Daoy (cell line): Measurements from ENCODE around the gene HCN2. TPM values are rescaled to one million over a fixed set of nuclear protein-coding genes. Genes with fewer than 3 reads are reported as not detected.

Source experiments
- DNase-seq: peaks from one replicate; pipeline ENCODE4 v3.0.0-alpha.2; 2015; ENCODE audit warnings: low read depth
- total RNA-seq: library from RNA; depleted of rRNA; stranded (reverse); fragments of >200 nt; shearing (Covaris generic); gene quantifications from 2 replicates; pipeline ENCODE4 v1.2.3, GENCODE V29; 2014; rRNA removed

Gene HCN2
- 0.09 and 0.97 TPM in 2 replicates for total RNA-seq

DNA sequence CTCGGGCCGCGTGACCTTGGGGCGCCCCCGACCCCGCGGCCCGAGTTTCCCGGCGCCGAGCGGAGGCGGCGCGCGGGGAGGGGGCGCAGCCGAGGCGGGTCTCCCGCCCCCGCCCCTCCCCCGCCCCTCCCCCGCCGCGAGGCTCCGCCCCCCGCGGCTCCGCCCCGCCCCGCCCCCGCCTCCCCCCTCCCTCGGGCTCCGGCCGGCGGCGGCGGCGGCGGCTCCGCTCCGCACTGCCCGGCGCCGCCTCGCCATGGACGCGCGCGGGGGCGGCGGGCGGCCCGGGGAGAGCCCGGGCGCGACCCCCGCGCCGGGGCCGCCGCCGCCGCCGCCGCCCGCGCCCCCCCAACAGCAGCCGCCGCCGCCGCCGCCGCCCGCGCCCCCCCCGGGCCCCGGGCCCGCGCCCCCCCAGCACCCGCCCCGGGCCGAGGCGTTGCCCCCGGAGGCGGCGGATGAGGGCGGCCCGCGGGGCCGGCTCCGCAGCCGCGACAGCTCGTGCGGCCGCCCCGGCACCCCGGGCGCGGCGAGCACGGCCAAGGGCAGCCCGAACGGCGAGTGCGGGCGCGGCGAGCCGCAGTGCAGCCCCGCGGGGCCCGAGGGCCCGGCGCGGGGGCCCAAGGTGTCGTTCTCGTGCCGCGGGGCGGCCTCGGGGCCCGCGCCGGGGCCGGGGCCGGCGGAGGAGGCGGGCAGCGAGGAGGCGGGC is at the start of gene HCN2:
TSS of gene HCN2 (plus strand) at position 189 of the 703 bp plus-strand sequence. CDS start at position 254, 65 bp downstream.
- DNase-seq = no peak

- DNase-seq = no peak
Measured at GRCh38 chr19:540867-541637, 48.6 kb upstream of the HCN2 start.

DNA sequence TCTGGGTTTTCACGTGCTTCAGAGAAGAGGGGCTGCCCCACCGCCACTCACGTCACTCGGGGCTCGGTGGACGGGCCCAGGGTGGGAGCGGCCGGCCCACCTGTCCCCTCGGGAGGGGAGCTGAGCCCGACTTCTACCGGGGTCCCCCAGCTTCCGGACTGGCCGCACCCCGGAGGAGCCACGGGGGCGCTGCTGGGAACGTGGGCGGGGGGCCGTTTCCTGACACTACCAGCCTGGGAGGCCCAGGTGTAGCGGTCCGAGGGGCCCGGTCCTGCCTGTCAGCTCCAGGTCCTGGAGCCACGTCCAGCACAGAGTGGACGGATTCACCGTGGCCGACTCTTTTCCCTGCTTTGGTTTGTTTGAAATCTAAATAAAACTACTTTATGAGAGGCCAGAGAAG is 48.0 kb upstream of the HCN2 start:
- DNase-seq = no peak

- DNase-seq = no peak
Measured at GRCh38 chr19:542173-542866, 47.4 kb upstream of the HCN2 start.

DNA sequence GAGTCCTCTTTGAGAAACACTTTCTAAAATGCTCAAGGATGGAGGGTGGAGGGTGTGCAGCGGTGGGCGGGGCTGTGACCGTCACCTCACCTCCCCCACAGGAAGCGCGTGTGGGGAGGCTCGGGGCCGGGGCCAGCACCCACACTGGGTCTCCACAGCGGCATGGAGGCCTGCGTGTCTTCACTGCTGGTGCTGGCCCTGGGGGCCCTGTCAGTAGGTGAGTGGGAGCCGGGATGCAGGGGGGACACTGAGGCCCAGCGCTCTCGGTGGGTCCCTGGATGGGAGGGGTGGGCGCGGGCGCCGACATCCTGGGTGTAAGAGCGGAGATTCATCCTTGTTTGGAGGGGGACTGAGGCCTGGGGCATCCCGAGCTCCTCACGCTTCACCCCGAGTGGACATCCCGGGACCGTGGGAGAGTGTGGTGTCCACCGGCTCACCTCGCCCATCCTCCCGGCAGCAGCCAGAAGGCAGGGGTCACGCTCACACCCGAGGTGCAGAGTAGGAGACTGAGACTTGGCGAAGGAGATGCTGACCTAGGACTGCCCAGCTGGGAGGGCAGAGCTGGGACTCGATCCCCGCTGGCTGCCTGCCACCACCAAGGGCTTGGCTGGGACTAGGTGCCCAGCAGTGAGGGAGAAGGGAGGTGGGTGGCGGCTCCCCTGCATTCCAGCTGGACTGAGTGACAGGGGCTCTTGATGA is 45.6 kb upstream of the HCN2 start, which contains the start of gene GZMM:
TSS of gene GZMM (plus strand) at position 144 of the 699 bp plus-strand sequence. CDS start at position 163, 19 bp downstream.
- DNase-seq = no peak

GRCh38 chr19:547117-547516 is 42.6 kb upstream of the HCN2 start:
- no peak for DNase-seq

- no peak for DNase-seq
Measured at GRCh38 chr19:547836-548720, 41.6 kb upstream of the HCN2 start.

GRCh38 chr19:548886-549830 is 40.5 kb upstream of the HCN2 start:
- DNase-seq = no peak

DNA sequence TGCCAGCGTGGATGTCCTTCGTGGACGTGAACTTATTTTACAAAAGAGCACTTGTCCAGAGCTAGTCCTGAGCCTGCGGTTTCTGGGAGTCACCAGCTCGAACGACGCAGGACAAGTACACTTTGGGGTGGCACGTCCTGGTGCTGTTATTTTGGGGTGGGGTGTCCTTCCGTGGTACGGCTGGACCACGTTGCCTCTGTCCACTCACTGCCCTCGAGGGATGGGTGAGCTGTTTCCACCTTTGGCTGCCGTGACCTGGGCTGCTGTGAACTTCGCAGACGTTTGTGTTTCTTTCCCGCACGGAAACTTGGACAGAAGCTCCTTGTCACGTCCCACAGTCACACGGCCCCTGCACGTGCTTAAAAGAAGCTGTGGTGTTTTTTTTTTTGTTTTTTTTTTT is 34.9 kb upstream of the HCN2 start:
- DNase-seq = no peak

DNA sequence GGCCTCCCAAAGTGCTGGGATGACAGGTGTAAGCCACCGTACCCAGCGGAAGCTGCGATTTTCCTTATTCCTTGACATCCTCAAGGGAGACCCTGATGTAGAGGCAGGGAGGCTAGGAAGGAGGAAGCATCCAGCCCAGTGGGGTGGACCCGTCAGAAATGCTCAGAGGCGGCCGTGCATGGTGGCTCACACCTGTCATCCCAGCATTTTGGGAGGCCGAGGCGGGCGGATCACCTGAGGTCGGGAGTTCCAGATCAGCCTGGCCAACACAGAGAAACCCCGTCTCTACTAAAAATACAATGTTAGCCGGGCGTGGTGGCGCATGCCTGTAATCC is 34.2 kb upstream of the HCN2 start:
- DNase-seq = no peak

GRCh38 chr19:556611-557382 is 32.9 kb upstream of the HCN2 start:
- DNase-seq = no peak

DNA sequence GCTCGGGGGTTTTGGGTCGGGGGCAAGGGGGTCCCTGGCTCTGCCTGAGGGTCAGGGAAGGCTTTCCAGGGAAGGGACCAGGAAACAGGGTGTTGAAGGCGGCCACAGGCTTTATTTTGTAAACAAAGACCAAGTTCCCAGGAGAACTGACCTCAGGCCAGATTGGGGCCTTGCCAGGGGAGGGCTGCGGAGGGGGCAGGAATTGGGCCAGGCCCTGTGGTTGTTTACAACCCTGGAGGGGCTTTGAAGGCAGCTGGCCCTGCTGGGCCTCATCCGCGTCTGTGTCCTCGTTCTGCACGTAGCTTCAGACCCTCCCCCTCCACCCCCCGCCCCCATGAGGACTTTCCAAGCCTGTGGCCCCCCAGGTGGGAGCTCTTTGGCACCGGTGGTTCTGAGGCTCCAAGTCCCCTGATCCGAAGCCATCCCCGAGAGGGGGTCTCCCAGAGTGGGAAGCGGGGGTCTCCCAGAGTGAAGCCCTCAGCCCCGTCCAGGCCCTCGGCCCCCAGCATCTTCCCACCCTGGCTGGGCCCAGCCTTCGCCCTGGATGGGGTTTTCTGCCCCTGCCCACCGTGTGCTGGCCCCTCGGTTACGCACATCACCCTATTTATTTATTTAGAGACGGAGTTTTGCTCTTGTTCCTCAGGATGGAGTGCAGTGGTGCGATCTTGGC is 30.8 kb upstream of the HCN2 start:
- DNase-seq = no peak

DNA sequence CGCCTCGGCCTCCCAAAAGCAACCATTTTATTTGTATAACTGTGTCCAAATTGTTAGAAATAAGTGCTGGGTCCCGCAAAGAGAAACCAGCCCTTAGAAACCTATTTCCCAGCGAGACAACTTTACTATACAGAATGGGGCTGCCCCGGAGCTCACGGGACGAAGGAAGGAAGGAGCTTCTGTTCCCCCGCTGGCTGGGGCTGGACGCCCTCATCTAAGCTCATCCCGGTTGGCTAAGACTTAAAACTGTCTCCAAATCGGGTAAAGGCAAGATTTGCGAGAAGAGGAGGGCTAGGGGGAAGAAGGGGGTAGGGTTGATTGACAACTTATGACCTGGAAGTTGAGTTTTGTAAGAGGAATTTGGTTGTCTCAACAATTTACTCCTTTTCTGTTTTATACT is 29.6 kb upstream of the HCN2 start:
- DNase-seq = no peak

DNA sequence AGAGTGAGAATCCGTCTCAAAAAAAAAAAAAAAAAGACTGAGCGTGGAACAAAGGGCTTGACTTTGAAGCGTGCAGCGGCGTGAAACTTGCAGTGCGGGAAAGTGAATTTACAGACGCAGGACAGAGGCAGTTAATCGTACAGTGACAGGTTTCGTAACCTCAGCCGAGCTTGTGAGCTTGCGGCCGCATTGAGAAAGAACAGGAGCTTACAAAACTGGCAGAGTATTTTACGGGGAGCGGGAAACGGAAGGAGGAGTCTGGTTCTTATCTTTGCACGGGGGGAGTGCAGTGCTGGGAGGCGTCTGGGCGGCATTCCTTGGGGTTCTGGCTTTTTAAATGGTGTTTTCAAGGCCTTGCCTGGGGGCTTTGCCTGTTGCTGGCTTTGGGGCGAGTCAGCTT is 23.3 kb upstream of the HCN2 start:
- no peak for DNase-seq

DNA sequence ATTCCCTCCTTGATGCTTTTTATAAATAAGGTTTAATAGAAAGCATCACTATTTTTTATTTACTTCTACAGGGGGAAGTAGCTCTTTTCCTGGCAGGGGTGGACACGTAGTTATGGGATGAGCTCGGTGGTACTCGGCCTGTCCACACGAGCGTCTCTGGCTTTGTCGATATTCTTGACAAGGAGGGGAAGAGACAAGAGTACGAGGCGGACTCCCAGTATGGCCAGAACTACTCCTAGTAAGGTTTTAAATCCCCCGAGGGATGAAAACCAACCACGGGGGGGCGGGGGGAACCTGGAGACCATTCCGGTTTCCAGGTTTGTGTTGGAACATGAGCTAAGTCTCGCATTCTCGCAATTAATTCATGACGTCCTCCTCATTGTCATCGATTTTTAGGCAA is 22.8 kb upstream of the HCN2 start:
- DNase-seq = no peak

DNA sequence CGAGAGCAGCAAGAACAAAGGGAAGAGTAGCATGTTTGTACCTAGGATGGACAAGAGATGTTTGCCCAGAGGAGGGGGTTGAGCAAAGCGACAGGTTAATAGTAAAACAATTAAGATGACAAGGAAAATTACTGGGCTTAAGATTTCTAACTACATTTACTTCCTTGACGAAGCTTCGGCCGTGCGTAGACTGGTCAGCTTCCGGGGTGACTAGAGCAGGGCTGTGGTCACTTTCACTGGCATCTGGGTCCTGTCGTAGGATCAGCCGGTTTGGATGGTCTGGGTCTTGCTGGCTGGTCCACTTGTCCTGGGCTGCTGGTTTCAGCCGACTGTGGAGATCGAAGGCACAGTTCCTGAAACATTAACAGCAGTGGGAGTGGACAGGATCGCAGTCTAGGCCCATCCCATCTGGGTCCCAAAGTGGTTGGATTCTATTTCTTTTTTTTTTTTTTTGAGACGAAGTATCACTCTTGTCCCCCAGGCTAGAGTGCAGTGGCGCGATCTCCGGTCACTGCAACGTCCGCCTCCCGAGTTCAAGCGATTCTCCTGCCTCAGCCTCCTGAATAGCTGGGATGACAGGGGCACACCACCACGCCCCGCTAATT is 22.3 kb upstream of the HCN2 start:
- DNase-seq = no peak

DNA sequence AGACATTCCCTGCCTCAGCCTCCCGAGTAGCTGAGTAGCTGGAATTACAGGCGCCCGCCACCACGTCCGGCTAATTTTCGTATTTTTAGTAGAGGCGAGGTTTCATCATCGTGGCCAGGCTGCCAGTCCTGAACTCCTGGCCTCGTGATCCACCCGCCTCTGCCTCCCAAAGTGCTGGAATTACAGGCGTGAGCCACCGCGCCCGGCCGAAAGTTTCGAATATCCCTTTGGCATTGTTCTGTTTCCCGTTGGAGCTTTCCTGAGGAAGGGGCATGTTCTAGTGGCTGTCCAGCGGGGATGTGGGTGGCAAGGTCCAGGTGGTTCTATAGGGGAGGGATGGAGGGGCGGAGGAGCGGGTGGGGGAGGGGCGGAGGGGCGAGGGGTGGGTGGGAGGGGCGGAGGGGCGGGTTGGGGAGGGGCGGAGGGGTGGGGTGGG is 19.4 kb upstream of the HCN2 start:
- DNase-seq = no peak

DNA sequence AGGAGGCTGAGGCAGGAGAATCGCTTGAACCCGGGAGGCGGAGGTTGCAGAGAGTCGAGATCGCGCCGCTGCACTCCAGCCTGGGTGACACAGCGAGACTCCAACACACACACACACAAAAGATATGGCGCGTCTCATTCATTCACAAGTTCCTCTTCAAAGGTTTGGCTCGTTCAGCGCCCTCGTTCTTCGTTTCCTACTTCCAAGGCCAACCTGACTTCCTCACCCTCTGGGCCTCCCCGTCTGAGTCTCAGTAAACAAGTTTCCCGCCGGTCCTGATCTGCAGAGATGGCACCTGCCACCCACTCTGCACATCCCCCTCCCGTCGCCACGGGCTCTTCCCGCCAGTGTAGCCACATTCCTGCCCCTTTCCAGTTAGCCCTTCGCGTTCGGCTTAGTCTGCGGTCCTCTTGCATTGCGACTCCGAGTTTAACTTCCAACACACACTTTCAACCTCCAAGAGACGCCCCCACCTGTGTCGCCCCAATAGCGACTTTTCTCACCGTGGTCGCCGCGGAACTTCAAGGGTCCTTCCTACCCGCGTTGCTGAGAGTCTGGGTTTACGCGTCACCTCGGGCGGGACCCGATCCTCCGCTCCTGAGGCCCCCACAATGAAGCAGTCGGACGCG is 18.6 kb upstream of the HCN2 start:
- peak; percentile 74 for DNase-seq
